Hematopoietic multipotent progenitor cell (in vitro differentiated cells): ENCODE measurements around the gene MBIP. TPM values are rescaled to one million over a fixed set of nuclear protein-coding genes. Genes with fewer than 3 reads are reported as not detected.
A peak's percentile ranks its signal among the peaks of the same experiment; 100 is the strongest.
"Not testable (repeated sequence)": the region's sequence is repeated elsewhere in the genome, so short reads cannot be mapped to it uniquely, and the experiment has no call there.

Source experiments
- DNase-seq, 3 donors: peaks; one replicate each; pipeline ENCODE4 v3.0.0-alpha.2; 2011 to 2015; ENCODE audit warnings: low read depth in 2 of 3, low spot score in 2 of 3
- total RNA-seq: library from RNA; depleted of rRNA; stranded (reverse); fragments of >200 nt; gene quantifications from one replicate; pipeline ENCODE4 v1.2.3, GENCODE V29; 2012

The MBIP gene, protein sequence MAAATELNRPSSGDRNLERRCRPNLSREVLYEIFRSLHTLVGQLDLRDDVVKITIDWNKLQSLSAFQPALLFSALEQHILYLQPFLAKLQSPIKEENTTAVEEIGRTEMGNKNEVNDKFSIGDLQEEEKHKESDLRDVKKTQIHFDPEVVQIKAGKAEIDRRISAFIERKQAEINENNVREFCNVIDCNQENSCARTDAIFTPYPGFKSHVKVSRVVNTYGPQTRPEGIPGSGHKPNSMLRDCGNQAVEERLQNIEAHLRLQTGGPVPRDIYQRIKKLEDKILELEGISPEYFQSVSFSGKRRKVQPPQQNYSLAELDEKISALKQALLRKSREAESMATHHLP
- total RNA-seq: 6.7 TPM

- peak; percentile 78 to 99 (median 96) for DNase-seq
Observed at GRCh38 chr14:36320200-36320896, at the start of gene MBIP. TSS of gene MBIP (minus strand) at chr14:36320637. CDS start at chr14:36320588, 49 bp downstream.

- DNase-seq: no peak
Observed at GRCh38 chr14:36367985-36368774, 47.7 kb upstream of the MBIP start.

DNA sequence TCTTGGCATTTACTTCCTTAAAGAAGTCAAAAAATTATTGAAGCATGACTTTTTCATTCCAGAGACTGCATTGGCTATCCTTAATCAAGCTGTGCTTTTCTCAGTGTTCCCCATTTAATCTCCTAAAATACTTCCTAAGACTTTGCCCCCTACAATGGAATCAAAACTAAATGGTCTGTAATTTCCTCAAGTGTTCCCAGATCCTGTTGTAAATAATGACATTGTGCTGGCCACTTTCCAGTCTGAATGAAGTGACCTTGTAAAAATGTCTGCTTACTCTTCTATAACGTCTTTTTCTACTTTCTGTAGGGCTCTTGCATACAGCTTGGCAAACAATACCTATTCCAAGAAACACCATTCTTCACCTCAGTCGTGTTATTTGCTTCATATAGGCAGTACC is 45.3 kb upstream of the MBIP start:
- no peak for DNase-seq

GRCh38 chr14:36363704-36364103 is 43.3 kb upstream of the MBIP start:
- no peak for DNase-seq

- DNase-seq: no peak
Observed at GRCh38 chr14:36362648-36363047, 42.2 kb upstream of the MBIP start.

- DNase-seq: no peak
Observed at GRCh38 chr14:36361210-36361853, 40.9 kb upstream of the MBIP start.

GRCh38 chr14:36356862-36357261 is 36.4 kb upstream of the MBIP start:
- no peak for DNase-seq

DNA sequence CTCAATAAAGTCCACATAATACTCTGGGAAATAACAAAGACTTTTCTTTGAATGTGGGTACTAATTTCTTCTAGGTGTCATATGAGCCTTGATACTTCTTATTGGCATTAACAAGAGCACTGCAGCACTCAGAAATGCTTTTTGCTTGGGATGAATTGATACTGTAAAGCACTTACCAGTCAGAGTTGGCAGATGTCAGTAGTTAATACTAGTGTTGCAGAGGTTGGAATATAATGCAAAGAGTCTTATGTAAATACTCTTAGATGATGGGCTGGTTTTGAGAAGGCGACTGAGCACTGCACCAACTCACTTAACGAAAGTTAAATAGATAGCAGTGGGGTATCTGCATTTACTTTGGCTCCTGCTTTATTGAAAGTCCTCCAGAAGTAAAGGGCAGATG is 25.6 kb upstream of the MBIP start:
- DNase-seq: no peak

DNA sequence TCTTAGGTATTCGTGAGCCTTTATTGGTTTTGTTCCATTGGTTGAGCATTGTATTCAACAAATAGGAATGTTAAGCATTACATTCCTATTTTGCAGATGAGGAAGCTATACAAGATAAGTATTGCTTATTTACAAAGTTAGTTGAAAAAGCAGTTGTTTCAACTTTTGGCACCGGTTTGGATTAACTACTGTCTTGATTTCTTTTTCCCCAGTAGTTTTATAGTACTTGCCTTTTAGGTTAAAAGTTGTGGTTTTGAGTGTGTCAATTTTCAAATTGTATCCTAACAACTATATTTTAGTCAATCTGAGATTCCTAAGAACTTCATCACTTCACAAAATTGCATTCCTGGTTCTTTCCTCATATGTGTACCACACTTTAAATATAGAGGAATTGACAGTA is 23.8 kb upstream of the MBIP start:
- DNase-seq: no peak

- not testable (repeated sequence) for DNase-seq
Observed at GRCh38 chr14:36341811-36342210, 21.4 kb upstream of the MBIP start.

GRCh38 chr14:36340276-36340890 is 19.9 kb upstream of the MBIP start:
- DNase-seq: no peak

DNA sequence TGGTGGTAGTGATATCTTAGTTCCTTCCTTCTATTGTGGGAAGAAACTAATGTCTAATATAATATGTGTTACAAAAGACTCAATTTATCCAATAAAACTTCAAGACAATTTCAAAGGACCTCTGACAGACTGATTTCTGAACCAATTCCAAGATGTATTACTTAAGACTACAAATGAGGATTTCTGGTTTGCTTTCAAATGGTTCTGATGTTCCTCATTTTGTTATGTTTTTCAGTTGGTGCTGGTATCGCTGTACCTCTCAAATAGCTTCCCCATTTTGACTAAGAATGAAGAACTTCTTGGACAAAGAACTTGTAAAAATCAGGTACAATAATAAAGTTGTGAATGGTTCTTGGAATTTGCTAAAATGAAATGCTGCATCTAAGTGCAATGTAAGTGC is 19.4 kb upstream of the MBIP start:
- peak in 2 of 3 donors; percentile 3 to 63 for DNase-seq

DNA sequence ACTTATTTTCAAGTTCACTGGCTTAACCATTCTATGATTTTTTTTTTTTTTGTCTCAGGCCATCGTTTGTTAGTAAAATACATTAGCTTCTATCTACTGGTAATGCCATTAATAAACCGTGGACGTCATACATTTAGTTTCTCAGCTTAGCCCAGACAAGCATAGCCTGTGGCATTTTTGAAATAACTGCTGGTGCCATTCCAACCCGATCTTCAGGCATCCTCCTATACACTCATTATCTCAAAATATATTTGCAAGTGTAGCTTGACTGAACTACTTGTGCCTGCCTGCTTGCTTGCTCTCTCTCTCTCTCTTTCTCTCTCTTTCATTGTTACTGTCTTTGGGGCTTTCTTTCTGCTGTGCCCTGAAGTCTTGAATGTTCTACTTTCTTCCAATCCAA is 12.7 kb upstream of the MBIP start:
- no peak for DNase-seq

GRCh38 chr14:36327573-36327972 is 7.1 kb upstream of the MBIP start:
- DNase-seq: not testable (repeated sequence)

GRCh38 chr14:36325853-36326252 is 5.4 kb upstream of the MBIP start:
- no peak for DNase-seq

GRCh38 chr14:36324897-36325296 is 4.5 kb upstream of the MBIP start:
- DNase-seq: no peak

DNA sequence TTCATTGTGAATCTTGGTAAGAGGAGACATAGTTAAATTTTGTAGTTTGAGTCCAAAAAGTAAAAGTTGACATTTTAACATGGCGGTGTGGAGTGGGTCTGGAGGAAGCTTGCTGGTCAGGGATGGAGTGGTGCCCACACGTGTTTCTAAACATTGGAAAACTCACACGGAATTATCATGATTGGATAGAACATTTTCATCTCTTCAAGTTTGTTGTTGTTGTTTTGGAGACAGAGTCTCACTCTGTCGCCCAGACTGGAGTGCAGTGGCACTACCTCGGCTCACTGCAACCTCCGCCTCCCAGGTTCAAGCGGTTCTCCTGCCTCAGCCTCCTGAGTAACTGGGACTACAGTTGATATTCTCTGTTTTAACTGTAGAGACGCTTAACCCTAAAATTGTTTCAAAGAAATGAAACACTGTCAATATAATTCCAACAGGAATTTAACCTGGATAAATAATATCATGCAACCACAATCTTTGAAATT is 502 bp upstream of the MBIP start:
- no peak for DNase-seq

GRCh38 chr14:36319899-36320199 is 588 bp downstream of the MBIP start:
- DNase-seq: peak in 1 of 3 donors; percentile 2

DNA sequence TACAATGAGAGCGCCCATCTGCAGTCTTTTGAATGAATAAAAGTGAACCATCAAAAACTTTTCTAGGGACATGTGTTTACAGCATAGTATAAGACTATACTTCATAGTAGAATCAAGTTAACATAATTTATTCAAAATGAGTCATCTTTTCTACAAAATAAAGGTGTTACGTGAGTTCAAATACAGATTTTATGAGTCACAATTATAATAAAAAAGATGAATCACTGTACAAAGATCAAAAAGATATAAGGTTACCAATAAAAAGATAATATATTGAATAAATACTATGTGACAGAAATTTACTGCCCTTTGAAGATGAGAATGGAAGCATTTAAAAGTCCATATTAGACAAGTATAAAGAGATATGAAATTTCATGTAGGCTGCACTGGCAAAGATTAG is 2.8 kb downstream of the MBIP start:
- no peak for DNase-seq

- no peak for DNase-seq
Observed at GRCh38 chr14:36316131-36316530, 4.3 kb downstream of the MBIP start.
